T47D (cell line): ENCODE results near the gene PADI2.
A peak's percentile ranks its signal among the peaks of the same experiment; 100 is the strongest.

Experiments used
- DNase-seq, 2 experiments: peaks; one replicate each; pipeline versions ENCODE4 v3.0.0 to v3.0.0-alpha.2; 2011 to 2012; ENCODE audit warnings: low read depth in 1 of 2, low spot score in 1 of 2
- JUND ChIP-seq: IDR thresholded peaks from 2 replicates; pipeline ENCODE4 v1.6.1; 2012; ENCODE audit warnings: low read depth
- in situ Hi-C: cut with HindIII; loops from 2 replicates; pipeline ENCODE4 v1.10.0; 2016; ENCODE audit warnings: low sequenced_read_pairs, low pct_unique_long_range_greater_than_20kb

Gene PADI2

DNA sequence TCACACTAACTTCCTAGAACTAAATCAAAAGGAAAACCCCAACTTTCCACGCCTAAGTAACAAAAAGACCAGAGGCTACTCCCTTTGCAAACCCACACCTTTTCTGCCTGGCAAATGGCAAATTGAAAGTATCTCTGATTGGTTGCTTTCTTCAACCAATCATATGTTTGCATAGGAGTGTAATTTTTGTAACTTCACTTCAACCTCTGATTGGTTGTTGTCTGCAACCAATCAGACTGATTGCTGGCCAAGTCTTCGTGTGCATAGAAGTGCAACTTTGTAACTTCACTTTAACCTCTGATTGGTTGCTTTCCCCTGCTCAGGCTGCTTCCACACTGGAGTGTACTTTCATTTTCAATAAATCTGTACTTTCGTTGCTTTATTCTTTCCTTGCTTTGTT, 36.9 kb upstream of the PADI2 start:
- DNase-seq: peak in 1 of 2 experiments; percentile 71
- TF ChIP-seq JUND: no peak
- in situ Hi-C loops: no loop called here

DNA sequence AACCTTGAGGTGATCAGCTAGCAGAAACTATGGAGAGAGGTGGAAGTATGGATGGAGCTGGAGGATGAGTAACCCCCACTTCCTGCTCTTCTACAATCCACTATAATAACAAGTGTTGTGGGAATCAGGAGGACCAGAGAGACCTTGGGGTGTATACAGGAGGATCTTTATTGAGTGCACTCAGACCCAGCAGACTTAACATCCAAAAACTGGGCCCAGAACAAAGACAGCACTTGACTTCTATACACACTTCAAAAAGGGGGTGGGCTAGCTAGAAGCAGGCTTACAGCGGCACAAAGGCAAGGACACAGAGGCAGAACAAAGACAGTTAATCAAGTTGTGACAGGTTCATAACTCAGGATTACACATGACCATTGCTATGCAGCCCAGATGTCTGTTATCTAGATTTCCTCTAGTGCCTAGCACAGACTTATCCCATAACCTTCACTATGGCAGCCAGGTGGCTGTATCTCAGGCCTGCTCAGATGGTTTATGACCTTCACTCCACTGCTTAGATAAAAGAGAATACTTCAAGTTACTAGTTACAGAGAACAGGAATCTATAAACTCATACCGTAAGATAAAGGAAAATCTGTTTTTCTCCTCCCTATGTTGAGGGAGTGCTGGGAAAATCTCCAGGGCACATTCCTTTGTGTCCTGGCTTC, 36.1 kb upstream of the PADI2 start:
- TF ChIP-seq JUND: no peak
- DNase-seq: no peak
- in situ Hi-C loops: no loop called here

DNA sequence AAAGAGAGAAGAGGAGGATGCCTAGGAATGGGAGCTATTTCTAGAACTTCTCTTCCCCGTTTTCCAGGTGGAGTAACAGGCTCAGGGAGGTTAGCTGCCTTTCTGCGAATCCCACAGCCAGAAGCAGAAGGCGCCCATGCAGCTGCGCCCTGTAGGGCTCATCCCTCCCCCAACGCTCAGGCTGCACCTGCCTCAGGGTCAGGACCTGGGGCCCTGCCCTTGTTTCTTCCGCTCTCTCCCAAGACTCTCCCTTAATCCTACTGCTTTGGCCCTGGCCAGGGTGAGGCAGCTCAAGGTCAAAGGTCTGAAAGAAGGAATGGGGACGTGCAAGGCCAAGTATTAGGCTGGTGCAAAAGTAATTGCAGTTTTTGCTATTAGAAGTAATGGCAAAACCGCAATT, 30.5 kb upstream of the PADI2 start:
- no peak for TF ChIP-seq JUND
- no peak for DNase-seq
- in situ Hi-C loops: no loop called here

DNA sequence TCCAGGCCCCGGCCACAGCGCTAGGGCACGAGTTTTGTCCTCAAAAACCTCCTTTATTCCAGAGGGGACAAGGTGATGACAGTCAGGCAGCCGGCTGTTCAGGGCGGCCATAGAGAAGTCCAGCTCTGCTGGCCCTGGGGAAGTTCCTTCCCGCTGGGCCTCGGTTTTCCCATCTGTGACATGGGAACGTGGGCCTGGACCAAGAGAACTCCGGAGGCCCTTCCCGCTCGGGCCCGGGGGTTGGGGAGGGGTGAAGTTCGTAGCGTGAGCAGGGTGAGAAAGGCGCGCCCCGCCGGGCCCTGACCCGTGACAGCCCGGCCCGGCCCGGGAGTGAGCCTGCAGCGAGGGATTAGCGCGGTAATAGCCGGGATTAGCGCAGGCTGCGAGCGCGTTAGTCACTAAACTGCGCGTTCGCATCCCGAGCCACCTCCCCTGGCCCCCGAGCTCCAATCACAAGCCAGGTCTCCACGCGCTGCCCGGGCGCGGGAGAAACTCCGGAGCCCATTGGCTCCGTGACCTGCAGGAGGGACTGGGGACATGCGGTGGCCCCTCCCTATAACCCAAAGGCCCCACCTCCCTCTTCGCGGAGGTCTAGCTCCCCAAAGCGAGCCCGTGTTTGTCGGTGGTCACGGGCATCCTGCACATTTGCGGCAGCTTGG, 29.8 kb upstream of the PADI2 start:
- DNase-seq: no peak
- TF ChIP-seq JUND: no peak
- in situ Hi-C loops: no loop called here

DNA sequence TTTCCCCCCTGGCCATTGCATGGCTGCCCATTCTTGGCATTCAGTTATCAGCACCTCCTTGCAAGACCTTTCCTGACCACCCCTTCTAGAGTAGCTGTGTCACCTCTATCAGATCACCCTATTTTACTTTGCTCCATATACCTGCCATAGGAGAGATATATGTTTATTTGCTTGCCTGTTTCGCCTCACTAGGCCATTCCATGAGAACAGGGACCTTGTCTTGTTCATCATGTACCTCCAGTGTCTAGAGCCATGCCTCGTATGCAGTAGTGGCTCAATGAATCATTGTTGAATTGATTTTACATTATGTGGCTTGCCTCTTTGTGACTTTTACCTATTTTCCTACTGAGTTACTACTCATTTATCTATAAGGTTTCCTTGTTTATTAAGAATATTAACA, 26.4 kb upstream of the PADI2 start:
- no peak for DNase-seq
- in situ Hi-C loops: no loop called here
- no peak for TF ChIP-seq JUND

DNA sequence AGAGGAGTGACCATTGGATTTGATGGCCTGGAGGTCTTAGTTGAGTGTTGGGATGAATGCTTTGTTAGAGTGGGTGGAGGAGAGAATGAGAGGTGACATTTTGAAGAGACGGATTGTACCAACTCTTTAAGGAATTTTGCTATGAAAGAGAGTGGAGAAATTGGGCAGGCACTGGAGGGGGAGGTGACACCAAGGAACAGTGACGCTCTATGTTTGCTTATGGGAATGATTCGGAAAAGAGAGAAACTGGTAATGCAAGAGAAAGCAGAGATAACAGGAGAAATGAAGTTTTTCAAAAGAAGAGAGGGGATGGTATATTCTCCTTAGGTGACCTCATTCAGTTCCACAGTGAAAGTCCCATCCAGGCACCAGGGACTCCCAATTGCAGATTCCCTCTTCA, 24.5 kb upstream of the PADI2 start:
- no peak for DNase-seq
- TF ChIP-seq JUND: no peak
- in situ Hi-C loops: no loop called here

DNA sequence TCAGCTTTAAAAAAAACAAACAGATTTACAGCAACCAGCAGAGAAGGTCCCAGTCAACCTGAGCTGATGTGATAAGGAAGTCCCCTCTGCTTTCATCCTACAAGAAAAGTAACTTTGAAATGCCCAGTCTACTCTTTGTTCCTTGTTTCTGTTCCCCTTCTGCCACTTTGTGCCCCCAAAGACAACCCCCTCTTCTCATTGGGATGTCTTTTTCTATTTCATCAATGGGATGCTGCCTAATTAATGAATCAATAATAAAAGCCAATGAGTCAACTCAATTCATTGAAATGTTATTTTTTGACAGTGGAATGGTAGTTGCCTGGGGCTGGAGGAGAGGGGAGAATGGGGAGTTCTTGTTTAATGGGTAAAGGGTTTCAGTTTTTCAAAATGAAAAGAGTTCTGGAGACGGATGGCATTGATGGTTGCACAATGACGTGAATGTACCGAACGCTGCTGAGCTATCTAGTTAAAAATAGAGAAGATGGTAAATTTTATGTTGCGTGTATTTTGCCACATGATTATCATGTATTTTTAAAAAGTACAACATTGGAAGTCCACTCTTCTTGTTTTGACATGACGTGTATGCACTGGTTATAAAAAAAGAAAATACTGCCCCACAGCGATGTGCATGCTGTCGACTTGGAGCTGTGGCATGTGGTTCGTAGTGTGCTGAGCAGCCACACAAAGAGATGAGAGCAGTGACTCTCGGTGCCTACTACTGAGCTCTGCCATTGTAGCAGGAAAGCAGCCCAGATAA, 22.4 kb upstream of the PADI2 start:
- in situ Hi-C loops: no loop called here
- DNase-seq: no peak
- no peak for TF ChIP-seq JUND

DNA sequence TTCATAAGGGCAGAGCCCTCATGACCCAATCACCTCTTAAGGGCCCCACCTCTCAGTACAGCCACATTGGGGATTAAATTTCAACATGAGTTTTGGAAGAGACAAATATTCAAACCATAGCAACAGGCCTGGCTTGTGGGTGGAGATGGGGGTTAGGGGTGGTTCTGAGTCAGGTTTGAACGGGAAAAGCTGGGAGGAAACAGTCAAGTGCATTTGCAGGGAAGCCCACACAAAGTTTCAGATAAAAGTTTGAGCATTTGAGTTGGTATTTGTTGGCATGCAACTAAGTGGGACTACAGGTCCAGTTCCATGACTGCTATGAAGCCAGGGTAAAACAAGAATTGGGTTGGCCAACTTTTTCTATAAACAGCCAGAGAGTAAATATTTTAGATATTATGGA, 21.0 kb upstream of the PADI2 start:
- in situ Hi-C loops: no loop called here
- TF ChIP-seq JUND: no peak
- DNase-seq: no peak

DNA sequence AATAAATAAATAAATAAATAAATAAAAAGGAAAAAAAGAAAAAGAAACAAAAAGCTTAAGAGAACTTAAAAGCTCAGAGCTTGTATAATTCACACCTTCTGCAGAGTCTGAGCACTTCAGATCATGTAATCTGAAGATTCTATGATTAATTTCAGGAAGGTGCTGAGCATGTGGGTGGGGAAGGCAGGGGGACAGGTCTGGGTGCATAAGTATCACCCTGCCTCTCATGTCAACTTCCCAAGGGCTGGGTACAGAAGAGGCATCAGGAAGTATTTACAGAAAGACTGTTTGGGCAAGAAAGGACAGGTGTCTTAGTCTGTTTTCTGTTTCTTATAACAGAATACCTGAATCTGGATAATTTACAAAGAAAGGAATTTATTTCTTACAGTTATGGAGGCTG, 20.4 kb upstream of the PADI2 start:
- DNase-seq: no peak
- in situ Hi-C loops: no loop called here
- TF ChIP-seq JUND: no peak

DNA sequence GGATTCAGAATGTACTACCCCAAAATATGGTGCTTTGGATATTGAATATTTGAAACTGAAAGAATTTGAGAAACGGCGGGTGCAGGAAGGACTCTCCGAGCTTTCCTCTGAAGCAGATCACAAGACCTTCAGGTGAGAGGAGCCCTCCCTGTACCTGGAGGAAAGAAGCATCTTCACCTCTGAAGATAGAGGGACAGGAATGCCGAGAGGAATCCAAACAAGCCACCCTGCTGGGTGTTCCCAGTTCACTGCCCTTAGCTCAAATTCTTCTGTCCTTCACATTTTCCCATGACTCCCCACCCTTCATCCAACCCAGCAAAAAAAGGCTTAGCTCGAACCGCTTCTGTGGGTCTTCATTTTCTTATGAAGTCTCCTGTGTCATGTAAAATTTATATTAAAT, 18.2 kb upstream of the PADI2 start:
- no peak for TF ChIP-seq JUND
- in situ Hi-C loops: no loop called here
- DNase-seq: no peak

DNA sequence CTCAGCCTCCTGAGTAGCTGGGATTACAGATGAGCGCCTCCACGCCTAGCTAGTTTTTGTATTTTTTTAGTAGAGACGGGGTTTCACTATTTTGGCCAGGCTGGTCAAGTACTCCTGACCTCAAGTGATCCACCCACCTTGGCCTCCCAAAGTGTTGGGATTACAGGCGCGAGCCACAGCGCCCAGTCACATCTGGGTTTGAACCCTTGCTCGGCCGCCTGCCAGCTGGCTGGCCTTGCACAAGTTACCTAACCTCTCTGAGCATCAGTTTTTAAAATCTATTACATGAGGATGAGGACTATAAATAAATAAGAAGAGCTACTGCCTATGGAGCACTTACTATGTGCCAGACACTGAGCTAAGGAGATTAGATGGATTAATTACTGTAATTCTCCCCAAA, 17.7 kb upstream of the PADI2 start:
- DNase-seq: no peak
- TF ChIP-seq JUND: no peak
- in situ Hi-C loops: no loop called here

DNA sequence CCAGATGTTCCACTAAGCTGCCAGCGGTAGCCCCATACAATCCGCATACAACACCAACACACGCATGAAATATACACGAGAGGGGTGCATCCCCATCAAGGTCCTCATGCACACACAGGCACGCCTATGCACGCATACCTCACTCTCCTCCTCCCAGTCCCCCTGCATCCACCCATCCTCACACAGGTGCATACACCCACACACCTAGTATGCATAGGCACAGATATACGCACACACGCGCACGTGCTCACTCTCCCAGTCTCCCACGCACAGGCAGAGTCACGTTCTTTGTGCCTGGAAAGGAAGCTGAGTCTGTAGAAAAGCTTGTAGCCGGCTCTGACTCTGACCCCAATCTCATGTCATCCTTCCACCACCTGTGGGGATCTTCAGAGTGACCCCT, 16.9 kb upstream of the PADI2 start:
- no peak for TF ChIP-seq JUND
- in situ Hi-C loops: no loop called here
- no peak for DNase-seq

DNA sequence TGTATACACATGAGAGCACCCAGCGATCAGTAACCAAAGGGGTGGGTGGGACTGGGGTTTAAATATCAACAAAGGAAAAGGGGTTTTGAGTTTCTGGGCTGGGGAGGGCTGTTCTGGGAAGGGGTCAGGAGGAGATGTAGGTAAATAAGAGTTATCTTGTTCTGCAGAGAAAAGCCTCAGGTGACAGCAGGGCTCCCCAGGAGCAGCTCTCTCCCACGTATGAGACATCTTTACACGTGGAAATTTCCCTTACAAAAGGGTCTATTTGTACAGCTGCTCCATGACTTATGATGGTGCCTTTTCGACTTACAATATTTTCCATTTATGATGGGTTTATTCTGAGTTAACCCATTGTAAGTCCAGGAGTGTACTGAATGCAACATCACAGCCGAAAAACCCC, 16.3 kb upstream of the PADI2 start:
- in situ Hi-C loops: no loop called here
- TF ChIP-seq JUND: no peak
- no peak for DNase-seq
